Stomach (tissue), 4 donors: Measurements from ENCODE around the gene NAALAD2.

Experiments
- CTCF ChIP-seq, 7 experiments: fragments of 450-650 bp in 4 of 7; fragments of 200-600 bp in 3 of 7; sonication (generic) in 3 of 7; IDR thresholded peaks; one replicate each; pipeline ENCODE4 v1.5.1; 2016 to 2019; ENCODE audit warnings: antibody characterized with exemption in 7 of 7, control low read depth in 2 of 7, mild to moderate bottlenecking in 1 of 7
- POLR2A ChIP-seq, 4 donors: fragments of 450-650 bp; IDR thresholded peaks; one replicate each; pipeline ENCODE4 v1.6.1; 2016; ENCODE audit warnings: antibody characterized with exemption in 4 of 4, control low read depth in 2 of 4, mild to moderate bottlenecking in 1 of 4, moderate library complexity in 1 of 4

GRCh38 chr11:90219438-90219837 lies 85.0 kb downstream of the NAALAD2 start:
- TF ChIP-seq POLR2A (IDR thresholded peaks at IDR 0.05) (no peak), CTCF (IDR thresholded peaks at IDR 0.05) (no peak)
